ENCODE data around the gene CCDC30.
"Not testable (repeated sequence)": the region's sequence is repeated elsewhere in the genome, so short reads cannot be mapped to it uniquely, and the experiment has no call there.

CCDC30 gene

DNA sequence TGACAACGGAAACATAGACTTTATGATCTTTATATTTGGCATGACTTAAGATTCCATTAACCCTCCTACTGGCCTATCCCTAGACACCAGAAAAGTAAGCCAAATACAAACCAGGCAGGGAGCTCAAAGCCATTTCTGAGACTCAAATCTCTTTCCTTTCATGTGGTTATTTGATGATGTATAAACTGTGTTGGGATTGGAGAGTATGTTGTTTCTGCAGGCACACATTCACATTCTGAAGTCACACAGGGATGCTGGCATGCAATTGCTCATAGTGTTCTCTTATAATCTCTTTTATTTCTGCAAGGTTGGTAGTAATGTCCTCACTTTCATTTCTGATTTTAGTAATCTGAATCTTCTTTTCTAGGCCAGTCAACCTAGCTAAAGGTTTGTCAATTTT is 13.0 kb upstream of the CCDC30 start:
- in situ Hi-C loops (cut with HindIII; ENCODE audit: low sequenced_read_pairs): no loop called here

DNA sequence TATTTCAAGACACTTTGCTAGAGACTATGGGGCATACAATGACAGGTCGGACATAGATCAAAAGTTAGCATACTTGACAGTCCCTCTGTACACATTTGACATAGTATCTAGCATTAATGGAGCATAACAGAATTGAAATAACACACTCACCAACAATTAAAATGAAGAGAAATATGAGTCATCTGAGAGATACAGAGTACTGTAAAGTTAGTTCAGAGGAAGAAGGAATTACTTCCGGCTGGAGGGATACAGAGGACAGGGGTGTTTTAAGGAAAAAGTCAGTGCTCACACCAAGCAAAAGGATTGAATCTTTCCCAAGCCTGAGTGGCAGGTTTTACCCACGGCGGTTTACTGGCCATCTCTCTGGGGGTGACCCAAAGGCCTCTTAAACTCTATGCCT is 9.7 kb upstream of the CCDC30 start:
- in situ Hi-C loops (cut with HindIII; ENCODE audit: low sequenced_read_pairs): no loop called here

- in situ Hi-C loops (cut with HindIII; ENCODE audit: low sequenced_read_pairs): no loop called here
These were observed 8.7 kb upstream of the CCDC30 start for GRCh38 chr1:42454403-42454802.

DNA sequence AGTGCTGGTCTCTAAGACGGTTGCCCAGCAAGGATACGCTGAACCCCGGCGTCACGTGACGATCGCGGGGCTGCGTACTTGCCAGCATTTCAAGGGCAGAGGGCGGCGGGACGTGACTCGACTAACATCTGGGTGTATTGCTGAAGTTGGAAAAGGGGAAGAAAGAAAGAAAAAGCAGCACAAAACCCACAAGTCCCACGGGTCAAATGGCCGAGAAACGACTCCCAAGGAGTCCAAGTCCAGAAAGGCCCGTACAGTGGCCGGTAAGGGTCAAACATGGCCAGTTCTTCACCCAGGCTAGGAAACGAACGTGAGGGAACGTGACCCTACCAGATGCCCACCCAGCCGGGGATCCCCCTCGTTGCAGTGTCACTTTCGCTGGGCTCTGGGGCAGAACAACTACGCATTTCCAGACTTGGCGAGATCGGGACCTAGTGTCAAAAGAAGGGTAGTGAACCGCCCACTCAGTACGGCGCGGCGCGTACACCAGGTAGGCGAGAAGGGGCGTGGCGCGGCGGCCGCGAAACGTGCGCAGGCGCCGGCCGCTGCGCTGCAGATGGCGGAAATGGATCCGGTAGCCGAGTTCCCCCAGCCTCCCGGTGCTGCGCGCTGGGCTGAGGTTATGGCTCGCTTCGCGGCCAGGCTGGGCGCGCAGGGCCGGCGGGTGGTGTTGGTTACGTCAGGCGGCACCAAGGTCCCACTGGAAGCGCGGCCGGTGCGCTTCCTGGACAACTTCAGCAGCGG is 6.9 kb upstream of the CCDC30 start, which contains the start of the genes PPCS and ZMYND12:
Gene PPCS (plus strand): TSS at position 534 of the 744 bp plus-strand sequence. CDS start 23 bp downstream, at position 557.
Gene ZMYND12 (minus strand): TSS at position 13 of the 744 bp plus-strand sequence. CDS start 25 bp downstream, outside the sequence.
- in situ Hi-C loops (cut with HindIII; ENCODE audit: low sequenced_read_pairs): no loop called here

DNA sequence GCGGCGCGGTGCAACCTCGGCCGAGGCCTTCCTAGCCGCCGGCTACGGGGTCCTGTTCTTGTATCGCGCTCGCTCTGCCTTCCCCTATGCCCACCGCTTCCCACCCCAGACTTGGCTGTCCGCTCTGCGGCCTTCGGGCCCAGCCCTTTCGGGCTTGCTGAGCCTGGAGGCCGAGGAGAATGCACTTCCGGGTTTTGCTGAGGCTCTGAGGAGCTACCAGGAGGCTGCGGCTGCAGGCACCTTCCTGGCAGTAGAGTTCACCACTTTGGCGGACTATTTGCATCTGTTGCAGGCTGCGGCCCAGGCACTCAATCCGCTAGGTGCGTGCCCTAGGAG is 6.4 kb upstream of the CCDC30 start:
- in situ Hi-C loops (cut with HindIII; ENCODE audit: low sequenced_read_pairs): no loop called here

DNA sequence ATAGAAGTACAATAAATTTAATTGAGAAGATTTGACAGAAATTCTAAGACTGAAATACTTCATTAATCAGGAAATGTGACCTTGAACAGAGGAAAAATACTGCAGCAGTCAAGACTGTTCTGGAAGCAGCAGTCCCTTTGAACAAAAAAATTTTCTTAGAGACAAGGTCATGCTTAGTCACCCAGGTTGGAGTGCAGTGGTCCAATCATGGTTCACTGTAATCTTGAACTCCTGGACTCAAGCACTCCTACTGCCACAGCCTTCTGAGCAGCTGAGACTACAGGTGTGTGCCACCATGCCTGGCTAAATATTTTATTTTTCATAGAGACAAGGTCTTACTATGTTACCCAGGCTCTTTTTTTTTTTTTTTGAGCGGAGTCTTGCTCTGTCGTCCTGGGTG is 1.9 kb upstream of the CCDC30 start:
- in situ Hi-C loops (cut with HindIII; ENCODE audit: low sequenced_read_pairs): no loop called here

- in situ Hi-C loops (cut with HindIII; ENCODE audit: low sequenced_read_pairs): no loop called here
These were observed 835 bp downstream of the CCDC30 start for GRCh38 chr1:42463921-42464320.

- in situ Hi-C loops (cut with HindIII; ENCODE audit: low sequenced_read_pairs): no loop called here
These were observed 2.9 kb downstream of the CCDC30 start for GRCh38 chr1:42466030-42466429.

DNA sequence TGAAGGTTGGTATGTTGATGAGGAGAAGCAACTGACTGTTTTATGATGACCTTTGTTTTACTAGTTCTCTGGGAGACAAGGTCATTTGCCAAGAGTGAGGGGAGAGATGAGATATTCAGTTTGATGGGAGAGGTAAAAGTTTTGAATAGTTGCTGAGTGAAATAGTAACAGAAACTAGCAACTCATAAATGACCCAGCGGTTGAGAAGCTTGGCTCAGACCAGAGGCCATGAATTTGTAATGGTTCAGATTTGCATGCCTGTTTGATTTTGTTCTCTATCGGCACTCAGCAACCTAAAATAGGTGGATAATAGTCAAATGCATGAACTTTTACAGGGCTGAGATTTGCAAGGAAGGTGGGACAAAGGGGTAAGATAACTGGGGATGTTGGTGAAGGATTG is 6.6 kb downstream of the CCDC30 start:
- in situ Hi-C loops (cut with HindIII; ENCODE audit: low sequenced_read_pairs): no loop called here

DNA sequence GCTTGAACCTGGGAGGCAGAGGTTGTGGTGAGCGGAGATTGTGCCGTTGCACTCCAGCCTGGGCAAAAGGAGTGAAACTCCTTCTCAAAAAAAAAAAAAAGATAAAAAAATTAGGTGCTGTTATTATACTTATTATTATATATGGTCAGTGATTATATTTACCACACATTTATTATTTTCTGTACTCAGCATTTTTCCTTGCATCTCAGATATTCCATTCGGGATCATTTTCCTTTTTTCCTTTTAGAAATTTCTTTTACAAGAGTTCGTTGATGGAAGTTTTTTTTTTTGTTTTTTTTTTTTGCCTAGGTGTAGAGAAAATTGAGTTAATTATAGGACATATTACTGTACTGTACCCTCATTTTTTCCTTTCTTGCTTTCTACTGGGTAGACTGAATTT is 13.5 kb downstream of the CCDC30 start:
- in situ Hi-C loops (cut with HindIII; ENCODE audit: low sequenced_read_pairs): no loop called here

- in situ Hi-C loops (cut with HindIII; ENCODE audit: low sequenced_read_pairs): not testable (repeated sequence)
These were observed 14.3 kb downstream of the CCDC30 start for GRCh38 chr1:42477354-42477753.

GRCh38 chr1:42477775-42478174 is 14.7 kb downstream of the CCDC30 start:
- in situ Hi-C loops (cut with HindIII; ENCODE audit: low sequenced_read_pairs): no loop called here

DNA sequence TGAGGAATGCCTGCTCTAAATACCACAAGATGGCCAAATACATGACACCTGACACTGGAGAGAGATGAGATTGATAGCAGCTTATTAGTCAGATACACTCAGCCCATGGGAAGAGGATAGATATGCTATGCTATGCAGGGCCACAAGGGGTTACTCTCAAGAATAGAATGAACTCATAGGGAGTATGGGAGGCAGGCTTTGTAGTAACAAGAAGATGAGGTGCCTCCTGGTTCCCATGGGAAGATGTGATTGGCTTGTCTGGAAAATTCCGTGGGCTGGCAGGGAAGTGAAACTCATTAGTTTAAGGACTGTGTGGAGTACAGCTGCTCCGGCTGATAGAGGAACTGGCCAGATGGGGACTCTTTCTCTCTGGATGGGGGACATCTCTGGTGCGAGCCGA is 16.5 kb downstream of the CCDC30 start:
- in situ Hi-C loops (cut with HindIII; ENCODE audit: low sequenced_read_pairs): no loop called here

GRCh38 chr1:42480921-42481320 is 17.8 kb downstream of the CCDC30 start:
- in situ Hi-C loops (cut with HindIII; ENCODE audit: low sequenced_read_pairs): no loop called here

DNA sequence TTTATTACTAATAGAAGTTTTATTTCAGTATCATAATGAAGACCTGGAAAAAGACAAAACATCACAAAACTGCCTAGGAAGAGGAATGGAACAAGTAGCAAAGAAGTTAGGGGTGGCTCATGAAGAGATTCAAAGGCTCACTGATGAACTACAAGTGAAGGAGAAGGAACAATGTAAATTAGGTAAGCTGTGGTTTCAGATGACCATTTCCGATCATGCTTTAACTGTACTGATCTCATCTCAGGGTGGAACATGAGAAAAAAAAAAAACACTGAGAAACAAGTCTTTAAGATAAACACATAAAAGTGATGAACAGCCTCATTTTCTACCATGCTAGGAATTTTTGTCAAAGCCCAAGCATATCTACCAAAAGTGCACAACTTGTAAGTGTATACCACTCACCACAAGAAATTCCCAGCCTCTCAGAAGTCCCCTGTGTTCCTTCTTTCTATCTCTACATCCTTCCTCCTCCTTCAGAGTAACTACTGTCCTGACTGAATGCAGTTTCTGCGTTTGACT is 19.6 kb downstream of the CCDC30 start:
- in situ Hi-C loops (cut with HindIII; ENCODE audit: low sequenced_read_pairs): no loop called here

GRCh38 chr1:42484382-42484781 is 21.3 kb downstream of the CCDC30 start:
- in situ Hi-C loops (cut with HindIII; ENCODE audit: low sequenced_read_pairs): no loop called here

DNA sequence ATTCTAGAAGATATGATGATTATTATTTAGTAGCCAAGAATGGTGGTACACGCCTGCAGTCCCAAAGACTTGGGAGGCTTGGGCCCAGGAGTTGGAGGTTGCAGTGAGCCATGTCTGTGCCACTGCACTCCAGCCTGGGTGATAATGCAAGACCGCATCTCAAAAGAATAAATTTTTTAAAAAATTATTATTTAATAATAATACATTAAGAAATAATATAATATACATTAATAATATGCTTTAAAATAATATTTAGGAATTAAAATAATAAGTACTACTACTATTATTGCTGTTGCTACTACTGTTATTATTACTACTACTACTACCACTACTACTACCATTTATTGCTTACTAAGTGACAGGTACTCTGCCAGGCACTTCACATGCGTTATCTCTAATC is 27.2 kb downstream of the CCDC30 start:
- in situ Hi-C loops (cut with HindIII; ENCODE audit: low sequenced_read_pairs): no loop called here

- in situ Hi-C loops (cut with HindIII; ENCODE audit: low sequenced_read_pairs): not testable (repeated sequence)
These were observed 38.9 kb downstream of the CCDC30 start for GRCh38 chr1:42502031-42502430.

DNA sequence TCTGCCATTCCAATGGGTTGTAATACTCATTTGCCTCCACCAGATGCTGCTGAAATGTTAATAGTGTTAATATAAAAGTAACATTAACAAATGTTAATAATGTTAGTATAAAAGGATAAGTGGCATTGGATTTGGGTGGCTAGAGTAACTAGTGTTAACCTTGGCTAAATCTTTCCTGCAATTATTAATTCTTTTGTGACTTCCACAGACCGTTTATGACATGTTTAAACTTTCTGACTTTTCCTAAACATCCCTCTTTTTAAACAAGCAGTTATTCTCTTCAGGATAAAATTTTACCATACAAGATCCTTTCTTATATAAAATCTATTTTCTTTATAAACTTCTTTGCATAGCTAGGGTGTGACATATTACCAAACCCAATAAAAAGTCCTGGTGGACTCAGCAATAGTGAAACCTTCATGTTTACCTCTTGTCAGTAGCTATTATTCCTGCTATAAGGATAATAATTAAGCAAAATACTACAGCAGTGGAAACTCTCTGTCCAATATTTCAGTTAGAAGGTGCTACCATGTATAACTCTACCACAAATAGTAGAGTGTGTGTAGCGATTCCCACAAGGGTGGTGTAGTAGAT is 41.5 kb downstream of the CCDC30 start:
- in situ Hi-C loops (cut with HindIII; ENCODE audit: low sequenced_read_pairs): no loop called here

DNA sequence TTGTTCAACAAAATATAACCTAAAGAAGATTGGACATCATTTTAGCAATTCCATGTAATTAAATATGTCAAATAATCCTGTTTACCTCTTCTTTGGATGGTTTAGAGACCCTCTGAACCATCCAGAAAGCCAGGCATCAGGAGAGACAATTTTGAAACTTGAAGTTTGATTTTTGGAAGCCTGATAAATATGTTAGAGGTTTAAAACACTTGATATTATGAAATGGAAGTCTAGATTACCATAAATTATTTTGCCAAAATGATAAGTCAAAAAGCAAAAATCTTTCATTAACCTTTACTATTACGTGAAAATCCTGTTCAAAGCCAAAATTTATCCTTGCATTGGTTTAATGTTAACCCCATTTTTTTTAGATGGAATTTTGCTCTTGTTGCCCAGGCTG is 43.5 kb downstream of the CCDC30 start:
- in situ Hi-C loops (cut with HindIII; ENCODE audit: low sequenced_read_pairs): no loop called here

DNA sequence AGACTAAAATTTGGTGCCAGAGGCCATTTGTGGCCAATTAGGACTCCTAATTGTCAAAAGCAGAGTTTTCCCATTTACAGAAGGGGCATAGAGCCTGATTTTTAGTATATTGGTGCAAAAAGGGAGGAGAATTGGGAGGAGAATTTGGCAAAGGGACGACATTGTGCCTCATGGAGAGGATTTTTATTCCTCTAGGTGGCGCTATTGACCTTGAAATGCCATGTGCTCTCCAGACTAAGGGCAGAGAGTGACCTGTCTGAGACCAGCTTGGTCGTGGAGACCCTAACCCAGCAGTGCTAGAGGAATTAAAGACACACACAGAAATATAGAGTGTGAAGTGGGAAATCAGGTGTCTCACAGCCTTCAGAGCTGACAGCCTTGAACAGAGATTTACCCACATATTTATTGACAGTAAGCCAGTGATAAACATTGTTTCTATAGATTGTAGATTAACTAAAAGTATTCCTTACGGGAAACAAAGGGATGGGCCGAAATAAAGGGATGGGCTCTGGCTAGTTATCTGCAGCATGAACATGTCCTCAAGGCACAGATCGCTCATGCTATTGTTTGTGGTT is 48.6 kb downstream of the CCDC30 start:
- in situ Hi-C loops (cut with HindIII; ENCODE audit: low sequenced_read_pairs): not testable (repeated sequence)

- in situ Hi-C loops (cut with HindIII; ENCODE audit: low sequenced_read_pairs): no loop called here
These were observed 55.8 kb downstream of the CCDC30 start for GRCh38 chr1:42518908-42519307.

Measured in DLD1 (cell line).